Liver (tissue), 9 donors: ENCODE data around the gene DDX21. TPM values are rescaled to one million over a fixed set of nuclear protein-coding genes. Genes with fewer than 3 reads are reported as not detected.

Experiments used
- DNase-seq: peaks from one replicate; pipeline ENCODE4 v3.0.0-alpha.2; 2017; ENCODE audit warnings: low spot score
- H3K27ac ChIP-seq, 2 donors: one replicate each; pipeline ENCODE4 v1.7.0; 2013; ENCODE audit warnings: inconsistent platforms in 2 of 2, low read length in 2 of 2, control low read depth in 1 of 2, low read depth in 1 of 2, mild to moderate bottlenecking in 1 of 2
- H3K27me3 ChIP-seq, 4 donors: one replicate each; pipeline versions ENCODE4 v1.6.1 to v1.7.0; 2013; ENCODE audit warnings: low read length in 3 of 4, inconsistent platforms in 1 of 4, mild to moderate bottlenecking in 1 of 4, moderate library complexity in 1 of 4; ENCODE audit not compliant: control insufficient read depth in 4 of 4, insufficient read depth in 4 of 4
- H3K36me3 ChIP-seq, 4 donors: one replicate each; pipeline versions ENCODE4 v1.6.1 to v1.7.0; 2013; ENCODE audit warnings: low read length in 3 of 4, mild to moderate bottlenecking in 3 of 4, low read depth in 1 of 4, moderate library complexity in 1 of 4; ENCODE audit not compliant: control insufficient read depth in 4 of 4, insufficient read depth in 3 of 4
- H3K4me1 ChIP-seq, 4 donors: one replicate each; pipeline versions ENCODE4 v1.6.1 to v1.7.0; 2013; ENCODE audit warnings: low read length in 3 of 4, mild to moderate bottlenecking in 3 of 4, moderate library complexity in 1 of 4; ENCODE audit not compliant: control insufficient read depth in 4 of 4, insufficient read depth in 4 of 4
- H3K4me3 ChIP-seq, 3 donors: one replicate each; pipeline versions ENCODE4 v1.6.1 to v1.7.0; 2013; ENCODE audit warnings: low read length in 3 of 3, control low read depth in 1 of 3, low read depth in 1 of 3, mild to moderate bottlenecking in 1 of 3
- H3K9ac ChIP-seq, 2 donors: one replicate each; pipeline ENCODE4 v1.7.0; 2013; ENCODE audit warnings: low read length in 2 of 2, mild to moderate bottlenecking in 2 of 2, moderate library complexity in 2 of 2, control low read depth in 1 of 2, low read depth in 1 of 2
- H3K9me3 ChIP-seq, 4 donors: one replicate each; pipeline versions ENCODE4 v1.6.1 to v1.7.0; 2013; ENCODE audit warnings: low read length in 3 of 4; ENCODE audit not compliant: control insufficient read depth in 4 of 4
- CTCF ChIP-seq: fragments of 150-350 bp; IDR thresholded peaks from 2 replicates; pipeline ENCODE4 v1.5.1; 2017; ENCODE audit warnings: improper control_type of control experiment, low read depth, low read length; ENCODE audit not compliant: missing input control
- EGR1 ChIP-seq, 2 donors: IDR thresholded peaks; 2 replicates each; pipeline ENCODE4 v1.6.1; 2016 to 2018; ENCODE audit warnings: antibody characterized with exemption in 2 of 2, low read depth in 2 of 2
- FOXA1 ChIP-seq: IDR thresholded peaks from 2 replicates; pipeline ENCODE4 v1.6.1; 2016; ENCODE audit warnings: antibody characterized with exemption
- FOXA2 ChIP-seq: IDR thresholded peaks from 2 replicates; pipeline ENCODE4 v1.6.1; 2016; ENCODE audit warnings: antibody characterized with exemption
- HNF4A ChIP-seq, 2 donors: conservative IDR thresholded peaks; 2 replicates each; pipeline ENCODE4 v1.6.1; 2016; ENCODE audit warnings: antibody characterized with exemption in 2 of 2, mild to moderate bottlenecking in 2 of 2
- HNF4G ChIP-seq: IDR thresholded peaks from 2 replicates; pipeline ENCODE4 v1.6.1; 2016; ENCODE audit warnings: antibody characterized with exemption
- JUND ChIP-seq, 2 donors: IDR thresholded peaks; 2 replicates each; pipeline ENCODE4 v1.6.1; 2016; ENCODE audit warnings: antibody characterized with exemption in 2 of 2
- NR2F2 ChIP-seq: IDR thresholded peaks from 2 replicates; pipeline ENCODE4 v1.6.1; 2016; ENCODE audit warnings: antibody characterized with exemption
- REST ChIP-seq: IDR thresholded peaks from 2 replicates; pipeline ENCODE4 v1.6.1; 2016; ENCODE audit warnings: antibody characterized with exemption, mild to moderate bottlenecking
- RXRA ChIP-seq, 2 donors: IDR thresholded peaks; 2 replicates each; pipeline ENCODE4 v1.6.1; 2017 to 2018; ENCODE audit warnings: antibody characterized with exemption in 2 of 2, mild to moderate bottlenecking in 1 of 2
- TAF1 ChIP-seq: conservative IDR thresholded peaks from 2 replicates; pipeline ENCODE4 v1.6.1; 2016; ENCODE audit warnings: antibody characterized with exemption, mild to moderate bottlenecking
- YY1 ChIP-seq: IDR thresholded peaks from 2 replicates; pipeline ENCODE4 v1.6.1; 2016; ENCODE audit warnings: antibody characterized with exemption, mild to moderate bottlenecking
- WGBS: extraction: QIAGEN DNeasy Blood & Tissue Kit; methylation state at CpG from one replicate; pipeline ENCODE4 v1.1.7; 2013; 5-methylcytosine and 5-hydroxymethylcytosine counted together
- polyA plus RNA-seq, 2 donors: library from polyadenylated mRNA; stranded (reverse) in 1 of 2; unstranded in 1 of 2; fragments of 200-250 nt in 1 of 2; fragments of >200 nt in 1 of 2; fragmentation: Nextera tagmentation in 1 of 2; extraction: Ambion mirVana in 1 of 2; gene quantifications; one replicate each; pipeline versions ENCODE4 v1.2.1 to v1.2.3, GENCODE V29; 2013 to 2015
- total RNA-seq, 2 donors: library from RNA; depleted of rRNA; stranded (reverse); fragments of >200 nt; gene quantifications; one replicate each; pipeline ENCODE4 v1.2.3, GENCODE V29; 2014
- donor health status: healthy.
- donor health status: healthy.
- donor health status: healthy.
- donor health status: healthy.
- donor health status: healthy.

DDX21 gene
- total and polyA plus RNA-seq, 4 donors = 13.9 to 38.4 (median 26.2) TPM

DNA sequence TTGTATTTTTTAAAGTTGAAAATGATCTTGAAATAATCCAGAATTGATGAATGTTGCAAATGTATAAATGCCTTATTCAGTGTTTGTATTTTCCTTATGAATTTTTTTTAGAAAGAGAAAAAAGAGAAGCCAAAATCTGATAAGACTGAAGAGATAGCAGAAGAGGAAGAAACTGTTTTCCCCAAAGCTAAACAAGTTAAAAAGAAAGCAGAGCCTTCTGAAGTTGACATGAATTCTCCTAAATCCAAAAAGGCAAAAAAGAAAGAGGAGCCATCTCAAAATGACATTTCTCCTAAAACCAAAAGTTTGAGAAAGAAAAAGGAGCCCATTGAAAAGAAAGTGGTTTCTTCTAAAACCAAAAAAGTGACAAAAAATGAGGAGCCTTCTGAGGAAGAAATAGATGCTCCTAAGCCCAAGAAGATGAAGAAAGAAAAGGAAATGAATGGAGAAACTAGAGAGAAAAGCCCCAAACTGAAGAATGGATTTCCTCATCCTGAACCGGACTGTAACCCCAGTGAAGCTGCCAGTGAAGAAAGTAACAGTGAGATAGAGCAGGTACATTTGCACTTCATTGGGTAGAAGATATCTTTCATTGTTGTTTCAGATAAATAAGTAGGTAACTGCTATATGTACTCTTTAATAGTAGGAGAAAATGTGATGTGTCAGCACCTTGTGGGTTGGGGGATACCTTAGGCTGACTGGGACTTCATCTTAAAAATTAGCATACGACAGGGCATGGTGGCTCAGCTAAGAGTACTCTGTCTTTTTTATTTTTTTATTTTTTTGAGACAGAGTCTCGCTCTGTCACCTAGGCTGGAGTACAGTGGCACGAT, 3.9 kb downstream of the DDX21 start:
- Histone ChIP-seq H3K27me3 (no peaks in the 10 kb centered on the region), H3K9ac (no peak overlapping the region), H3K4me3 (no peak overlapping the region), H3K4me1 (peaks cover 5 to 13% (median 7%) of the 10 kb centered on the region in 4 donors), H3K27ac (no peak overlapping the region), H3K9me3 (no peaks in the 10 kb centered on the region), H3K36me3 (peaks cover 18 to 44% (median 35%) of the 10 kb centered on the region in 4 donors)
- 93% methylated on average over 4 of the region's 4 CpGs for WGBS
- TF ChIP-seq TAF1 (no peak), CTCF (no peak), REST (no peak), FOXA2 (no peak), HNF4A (conservative IDR thresholded peaks at IDR 0.05) (no peak), HNF4G (no peak)
- no peak for DNase-seq

- Histone ChIP-seq H3K4me3 (no peak overlapping the region), H3K9me3 (no peaks in the 10 kb centered on the region), H3K9ac (no peak overlapping the region), H3K36me3 (peaks cover 22 to 72% (median 58%) of the 10 kb centered on the region in 4 donors), H3K4me1 (peaks cover 0 to 3% (median 1%) of the 10 kb centered on the region in 4 donors), H3K27me3 (no peaks in the 10 kb centered on the region), H3K27ac (no peak overlapping the region)
- DNase-seq = no peak
- no peak for TF ChIP-seq TAF1
- no peak for TF ChIP-seq NR2F2
- no peak for TF ChIP-seq CTCF
- no peak for TF ChIP-seq YY1
- no peak for TF ChIP-seq FOXA2
- TF ChIP-seq JUND (IDR thresholded peaks at IDR 0.05) = no peak
- no peak for TF ChIP-seq REST
- no peak for TF ChIP-seq FOXA1
- TF ChIP-seq HNF4A (conservative IDR thresholded peaks at IDR 0.05) = no peak
- no peak for TF ChIP-seq RXRA (IDR thresholded peaks at IDR 0.05)
- no peak for TF ChIP-seq EGR1 (IDR thresholded peaks at IDR 0.05; ENCODE audit: low read depth in 2 of 2)
- WGBS = 93% methylated on average over 4 of the region's 4 CpGs
Observed at GRCh38 chr10:68963151-68963550, 7.2 kb downstream of the DDX21 start.
